Heart left ventricle (tissue), 16 donors: ENCODE data around the gene SOX8. TPM values are rescaled to one million over a fixed set of nuclear protein-coding genes. Genes with fewer than 3 reads are reported as not detected.

Experiments used
- ATAC-seq, 4 donors: fragments of 200-7000 bp; cut with Tn5 transposase; one replicate each; pipeline ENCODE4 v1.9.1; 2020 to 2022; ENCODE audit warnings: moderate library complexity in 4 of 4, mild to moderate bottlenecking in 3 of 4, moderate number of reproducible peaks in 1 of 4
- DNase-seq, 5 donors: peaks; one replicate each; pipeline ENCODE4 v3.0.0-alpha.2; 2020
- H3K27ac ChIP-seq, 12 donors: fragments of 200-600 bp; sonication (generic) in 4 of 12; one replicate each; pipeline versions ENCODE4 v1.5.0 to v1.8.0; 2016 to 2022; ENCODE audit warnings: mild to moderate bottlenecking in 2 of 12
- H3K27me3 ChIP-seq, 9 donors: fragments of 200-600 bp; sonication (generic) in 2 of 9; one replicate each; pipeline versions ENCODE4 v1.5.1 to v1.8.0; 2016 to 2022; ENCODE audit warnings: mild to moderate bottlenecking in 3 of 9
- H3K36me3 ChIP-seq, 9 donors: fragments of 200-600 bp; sonication (generic) in 2 of 9; one replicate each; pipeline versions ENCODE4 v1.5.0 to v1.8.0; 2018 to 2022; ENCODE audit warnings: mild to moderate bottlenecking in 2 of 9
- H3K4me1 ChIP-seq, 12 donors: fragments of 200-600 bp; sonication (generic) in 4 of 12; one replicate each; pipeline versions ENCODE4 v1.5.0 to v1.8.0; 2016 to 2022; ENCODE audit warnings: mild to moderate bottlenecking in 3 of 12
- H3K4me3 ChIP-seq, 12 donors: fragments of 200-600 bp; sonication (generic) in 4 of 12; one replicate each; pipeline versions ENCODE4 v1.5.0 to v1.8.0; 2017 to 2022; ENCODE audit warnings: mild to moderate bottlenecking in 9 of 12, moderate library complexity in 4 of 12
- H3K9me3 ChIP-seq, 12 donors: fragments of 200-600 bp; sonication (generic) in 4 of 12; one replicate each; pipeline versions ENCODE4 v1.5.0 to v1.8.0; 2016 to 2022; ENCODE audit warnings: mild to moderate bottlenecking in 1 of 12
- CTCF ChIP-seq, 12 donors: fragments of 200-600 bp; sonication (generic) in 4 of 12; IDR thresholded peaks; one replicate each; pipeline versions ENCODE4 v1.5.0 to v1.8.0; 2018 to 2022; ENCODE audit warnings: antibody characterized with exemption in 12 of 12, mild to moderate bottlenecking in 5 of 12
- POLR2A ChIP-seq, 2 donors: fragments of 450-650 bp; IDR thresholded peaks; one replicate each; pipeline ENCODE4 v1.6.1; 2017; ENCODE audit warnings: antibody characterized with exemption in 2 of 2, mild to moderate bottlenecking in 2 of 2, moderate library complexity in 2 of 2
- WGBS, 4 donors: extraction: QIAGEN DNeasy Blood & Tissue Kit in 2 of 4; methylation state at CpG; one replicate each; pipeline versions ENCODE4 v1.1.5 to v1.1.7; 2013 to 2018; 5-methylcytosine and 5-hydroxymethylcytosine counted together
- intact Hi-C, 10 donors: fragments of 100-400 bp; cut with DNase I; formaldehyde crosslinking; loops; one replicate each; pipeline versions ENCODE4 v1.11.1 to v1.14.2; 2022
- polyA plus RNA-seq, 2 donors: library from polyadenylated mRNA; stranded (reverse); fragments of 200-250 nt; gene quantifications; one replicate each; pipeline ENCODE4 v1.2.3, GENCODE V29; 2013
- total RNA-seq, 9 donors: library from RNA; depleted of rRNA in 2 of 9; stranded (reverse); fragments of >200 nt in 2 of 9; fragmentation: NEBNext Ultra II Directional in 3 of 9; extraction: Animal tissue kit (Norgen Biotek cat#: 25700) in 3 of 9; gene quantifications; one replicate each; pipeline versions ENCODE4 v1.1.0 to v1.2.4, GENCODE V29; 2016 to 2023
- donor health status: ischemic (EF 13 %, LVEDD 7.1; RV severe dilation, severe dysfunction).
- donor health status: healthy with polysubstance abuse.
- donor health status: DM: no; HTN: yes; CAD: no.
- donor health status: DM: no; HTN: no; CAD: no.
- donor health status: ischemic (EF 25% LVEDD 6.9; RV normal size, moderate dysfunction).
- donor health status: ischemic (EF 25% LVEDD 5.7; RV mildly dilated, moderate dysfunction).
- donor health status: healthy.
- donor health status: DM: yes; HTN: yes; CAD: no.
- donor health status: ischemic (EF 35%, LVEDD 5.7; RV mildly dilated, moderate dysfunction).
- donor health status: nonischemic (EF 11% LVEDD 7.7; RV severe dilation, severe dysfunction).
- donor health status: DM: yes; HTN: yes; CAD: no.
- donor health status: PGD.
- donor health status: ischemic (EF 29% LVEDD 5.4; RV normal size, mild dysfunction).
- donor health status: nonischemic (EF 23%, LVEDD 6.1; RV moderate dilation, normal function).

The SOX8 gene
- total and polyA plus RNA-seq, 11 donors, result 0.44 to 1.3 (median 0.77) TPM

GRCh38 chr16:1007284-1007850 lies 25.8 kb downstream of the SOX8 start:
- no peak for TF ChIP-seq CTCF (IDR thresholded peaks at IDR 0.05)
- no peak for TF ChIP-seq POLR2A (IDR thresholded peaks at IDR 0.05)
- peaks cover 0 to 7% (median 0%) of the 10 kb centered on the region in 12 donors for H3K4me1 ChIP-seq
- H3K27ac ChIP-seq, result no peak overlapping the region
- H3K9me3 ChIP-seq, result no peaks in the 10 kb centered on the region
- intact Hi-C loops, result no loop called here
- no peak for ATAC-seq
- H3K4me3 ChIP-seq, result no peak overlapping the region
- DNase-seq, result no peak
- H3K36me3 ChIP-seq, result no peaks in the 10 kb centered on the region
- WGBS, 4 donors, result 62 to 71% (median 69%) methylated on average over 8 to 16 of the region's 16 CpGs
- peaks cover 0 to 36% (median 0%) of the 10 kb centered on the region in 9 donors for H3K27me3 ChIP-seq

- DNase-seq (no peak), ATAC-seq (no peak)
- Histone ChIP-seq H3K27me3 (peaks cover 0 to 36% (median 0%) of the 10 kb centered on the region in 9 donors), H3K4me1 (peaks cover 0 to 4% (median 0%) of the 10 kb centered on the region in 12 donors), H3K4me3 (no peak overlapping the region), H3K9me3 (no peaks in the 10 kb centered on the region), H3K27ac (no peak overlapping the region), H3K36me3 (no peaks in the 10 kb centered on the region)
- 74 to 85% (median 83%) methylated on average over 7 to 14 of the region's 14 CpGs for WGBS, 4 donors
- TF ChIP-seq CTCF (IDR thresholded peaks at IDR 0.05), result no peak
- TF ChIP-seq POLR2A (IDR thresholded peaks at IDR 0.05), result no peak
- intact Hi-C loops, result no loop called here
Measured at GRCh38 chr16:1008085-1008484, 26.5 kb downstream of the SOX8 start.

GRCh38 chr16:1009358-1010150 lies 28.0 kb downstream of the SOX8 start:
- Histone ChIP-seq H3K4me3 (no peak overlapping the region), H3K27me3 (peaks cover 0 to 36% (median 0%) of the 10 kb centered on the region in 9 donors), H3K27ac (no peak overlapping the region), H3K4me1 (peaks cover 0 to 2% (median 0%) of the 10 kb centered on the region in 12 donors), H3K36me3 (no peaks in the 10 kb centered on the region), H3K9me3 (no peaks in the 10 kb centered on the region)
- TF ChIP-seq POLR2A (IDR thresholded peaks at IDR 0.05) (no peak), CTCF (IDR thresholded peaks at IDR 0.05) (no peak)
- 74 to 81% (median 78%) methylated on average over 28 to 30 of the region's 30 CpGs for WGBS, 4 donors
- no peak for DNase-seq
- intact Hi-C loops, result no loop called here
- no peak for ATAC-seq

- TF ChIP-seq CTCF (IDR thresholded peaks at IDR 0.05) (no peak), POLR2A (IDR thresholded peaks at IDR 0.05) (no peak)
- intact Hi-C loops, result no loop called here
Measured at GRCh38 chr16:1010251-1010650, 28.7 kb downstream of the SOX8 start.

More at GRCh38 chr16:1010251-1010650, 28.7 kb downstream of the SOX8 start:
- Histone ChIP-seq H3K27ac (no peak overlapping the region), H3K4me1 (peaks cover 0 to 9% (median 0%) of the 10 kb centered on the region in 12 donors), H3K4me3 (no peak overlapping the region), H3K9me3 (no peaks in the 10 kb centered on the region), H3K27me3 (peaks cover 0 to 36% (median 0%) of the 10 kb centered on the region in 9 donors), H3K36me3 (no peaks in the 10 kb centered on the region)
- whole genome bisulfite sequencing, 4 donors, result 45 to 51% (median 49%) methylated on average over 11 to 20 of the region's 20 CpGs
- DNase-seq, result no peak
- no peak for ATAC-seq
